Stimulated activated CD4-positive, alpha-beta T cell treated with anti-CD3 and anti-CD28 coated beads, Interleukin-4, amount 100 ng/mL, for 48 hours (primary cell): ENCODE results near the gene IPO4.
"Not testable (repeated sequence)": the region's sequence is repeated elsewhere in the genome, so short reads cannot be mapped to it uniquely, and the experiment has no call there.

ENCODE experiments used
- DNase-seq, 2 donors: peaks; one replicate each; pipeline ENCODE4 v3.0.0-alpha.2; 2020; ENCODE audit warnings: low read depth in 2 of 2

Gene IPO4

GRCh38 chr14:24216876-24217275 lies 28.3 kb upstream of the IPO4 start:
- not testable (repeated sequence) for DNase-seq

- DNase-seq: no peak
Measured at GRCh38 chr14:24216345-24216699, 27.7 kb upstream of the IPO4 start.

GRCh38 chr14:24215495-24216344 lies 27.1 kb upstream of the IPO4 start, which contains the start of gene MDP1:
MDP1 (minus strand) TSS chr14:24216066; CDS start chr14:24215955, 111 bp downstream.
- DNase-seq: peak; percentile 71 to 79

GRCh38 chr14:24213866-24214662 lies 25.4 kb upstream of the IPO4 start:
- no peak for DNase-seq

GRCh38 chr14:24212924-24213865 lies 24.6 kb upstream of the IPO4 start, which contains the start of gene CHMP4A:
CHMP4A (minus strand) TSS chr14:24213488; CDS start chr14:24213439, 49 bp downstream.
- DNase-seq: peak; percentile 93 to 97

GRCh38 chr14:24211311-24211710 lies 22.7 kb upstream of the IPO4 start:
- no peak for DNase-seq

GRCh38 chr14:24207625-24208024 lies 19.0 kb upstream of the IPO4 start:
- no peak for DNase-seq

GRCh38 chr14:24207104-24207551 lies 18.5 kb upstream of the IPO4 start:
- DNase-seq: no peak

- DNase-seq: no peak
Measured at GRCh38 chr14:24206260-24207103, 17.9 kb upstream of the IPO4 start.

GRCh38 chr14:24204163-24205146 lies 15.8 kb upstream of the IPO4 start:
- no peak for DNase-seq

GRCh38 chr14:24203249-24203886 lies 14.8 kb upstream of the IPO4 start:
- DNase-seq: not testable (repeated sequence)

GRCh38 chr14:24202538-24202937 lies 13.9 kb upstream of the IPO4 start:
- not testable (repeated sequence) for DNase-seq

- no peak for DNase-seq
Measured at GRCh38 chr14:24198814-24199524, 10.4 kb upstream of the IPO4 start.

GRCh38 chr14:24197056-24197450 lies 8.4 kb upstream of the IPO4 start:
- DNase-seq: no peak

- no peak for DNase-seq
Measured at GRCh38 chr14:24196071-24197055, 7.7 kb upstream of the IPO4 start.

GRCh38 chr14:24195186-24196070 lies 6.8 kb upstream of the IPO4 start, which contains the start of gene TM9SF1:
TM9SF1 (minus strand) TSS chr14:24195441; CDS start chr14:24195019, 422 bp downstream.
- peak; percentile 75 to 82 for DNase-seq
